ENCODE results near the gene HCRTR1. TPM values are rescaled to one million over a fixed set of nuclear protein-coding genes. Genes with fewer than 3 reads are reported as not detected.

HCRTR1 gene
- total and polyA plus RNA-seq, 5 experiments from 2014 or later = not detected

GRCh38 chr1:31654474-31654776 lies 36.9 kb downstream of the HCRTR1 start:
- H3K27me3 Mint-ChIP-seq = peaks cover 0 to 8% (median 0%) of the 10 kb centered on the region in 5 donors
- no peaks in the 10 kb centered on the region for H3K4me1 Mint-ChIP-seq
- H3K9me3 Mint-ChIP-seq = no peaks in the 10 kb centered on the region
- H3K36me3 Mint-ChIP-seq = no peaks in the 10 kb centered on the region
- ATAC-seq = no peak
- no peak overlapping the region for H3K27ac Mint-ChIP-seq
- POLR2A ChIA-PET = no interaction called here
- no peak overlapping the region for H3K4me3 Mint-ChIP-seq
- no peak for DNase-seq

DNA sequence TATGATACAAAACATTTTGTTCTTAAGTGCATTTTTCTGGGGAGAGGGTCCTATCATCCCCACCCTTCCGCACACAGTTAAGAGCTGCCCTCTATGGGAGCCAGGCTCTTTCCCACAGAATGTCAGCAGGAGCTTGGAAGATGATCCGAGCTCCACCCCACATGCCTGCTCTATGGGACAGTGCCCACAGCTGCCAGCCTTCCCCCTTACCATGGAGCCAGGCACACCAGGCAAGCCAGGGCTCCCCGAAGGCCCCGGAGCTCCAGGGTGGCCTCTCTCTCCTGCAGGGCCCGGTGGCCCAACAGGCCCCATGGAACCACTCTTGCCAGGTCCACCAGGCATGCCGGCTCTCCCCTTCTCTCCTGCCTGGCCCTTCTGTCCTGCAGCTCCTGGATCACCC lies 37.6 kb downstream of the HCRTR1 start:
- ATAC-seq (no peak), DNase-seq (no peak)
- Mint-ChIP-seq H3K27me3 (peaks cover 0 to 8% (median 0%) of the 10 kb centered on the region in 5 donors), H3K4me3 (no peak overlapping the region), H3K4me1 (no peaks in the 10 kb centered on the region), H3K27ac (no peak overlapping the region), H3K36me3 (no peaks in the 10 kb centered on the region), H3K9me3 (no peaks in the 10 kb centered on the region)
- POLR2A ChIA-PET = no interaction called here

DNA sequence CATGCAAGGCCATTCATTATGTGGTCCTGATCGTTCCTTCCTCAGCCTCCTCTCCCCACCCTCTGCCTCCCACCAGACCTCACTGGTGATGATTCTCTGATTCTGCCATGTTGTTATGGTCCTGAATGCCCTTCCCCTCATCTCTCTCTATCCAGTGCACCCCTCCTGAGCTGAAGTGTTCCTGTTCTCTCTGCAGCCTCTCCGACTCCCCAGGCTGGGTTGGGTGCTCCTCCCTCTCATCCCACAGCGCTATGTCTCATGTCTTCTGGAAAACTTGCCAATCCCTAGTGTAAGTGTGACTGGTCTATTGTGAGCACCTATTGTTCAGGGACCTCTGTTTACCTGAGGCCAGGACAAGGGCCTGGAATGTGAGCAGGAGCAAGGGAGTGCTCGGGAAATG lies 38.3 kb downstream of the HCRTR1 start:
- Mint-ChIP-seq H3K36me3 (no peaks in the 10 kb centered on the region), H3K4me3 (no peak overlapping the region), H3K4me1 (no peaks in the 10 kb centered on the region), H3K9me3 (no peaks in the 10 kb centered on the region), H3K27ac (peak overlapping the region in 1 of 10 donors; percentile 41), H3K27me3 (peaks cover 0 to 8% (median 0%) of the 10 kb centered on the region in 5 donors)
- DNase-seq = no peak
- POLR2A ChIA-PET = no interaction called here
- ATAC-seq = no peak

- H3K27ac Mint-ChIP-seq = no peak overlapping the region
- POLR2A ChIA-PET = interaction anchor here (0.6 kb wide), 1 partner anchor 247 kb away, joined by 3 read pairs; no protein-coding TSS in a partner anchor
- no peaks in the 10 kb centered on the region for H3K9me3 Mint-ChIP-seq
- H3K4me3 Mint-ChIP-seq = no peak overlapping the region
- DNase-seq = no peak
- no peaks in the 10 kb centered on the region for H3K36me3 Mint-ChIP-seq
- no peak for ATAC-seq
- peaks cover 0 to 8% (median 0%) of the 10 kb centered on the region in 5 donors for H3K27me3 Mint-ChIP-seq
- H3K4me1 Mint-ChIP-seq = no peaks in the 10 kb centered on the region
Measured at GRCh38 chr1:31657020-31657804, 39.7 kb downstream of the HCRTR1 start.

DNA sequence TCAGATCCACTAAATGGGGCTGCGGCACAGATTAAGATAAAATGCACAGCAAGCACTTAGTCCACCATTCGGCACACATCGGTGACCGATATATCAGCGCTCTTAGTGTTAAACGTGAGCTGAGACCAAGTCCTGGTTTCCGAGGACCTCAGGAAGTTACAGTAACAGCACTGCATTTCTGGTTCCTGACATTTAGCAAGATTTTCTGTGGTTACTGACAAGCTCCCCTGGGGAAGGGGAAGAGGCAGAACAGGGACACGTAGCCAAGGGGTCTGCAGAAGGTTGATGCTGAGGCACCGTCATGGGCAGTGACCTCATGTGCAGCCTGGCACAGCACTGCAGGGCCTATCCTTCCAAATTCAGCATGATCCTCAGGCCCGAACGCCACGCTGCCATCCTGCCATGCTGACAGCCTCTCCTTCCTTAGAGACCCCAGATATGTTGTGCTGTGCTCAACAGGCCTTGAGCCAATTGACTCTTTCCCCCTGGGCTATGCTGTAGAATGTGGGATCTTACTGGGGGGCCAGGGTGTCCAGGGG lies 40.6 kb downstream of the HCRTR1 start:
- Mint-ChIP-seq H3K27me3 (peaks cover 0 to 8% (median 0%) of the 10 kb centered on the region in 5 donors), H3K9me3 (no peaks in the 10 kb centered on the region), H3K4me1 (no peaks in the 10 kb centered on the region), H3K36me3 (no peaks in the 10 kb centered on the region), H3K4me3 (no peak overlapping the region), H3K27ac (no peak overlapping the region)
- no peak for DNase-seq
- POLR2A ChIA-PET = no interaction called here
- no peak for ATAC-seq

DNA sequence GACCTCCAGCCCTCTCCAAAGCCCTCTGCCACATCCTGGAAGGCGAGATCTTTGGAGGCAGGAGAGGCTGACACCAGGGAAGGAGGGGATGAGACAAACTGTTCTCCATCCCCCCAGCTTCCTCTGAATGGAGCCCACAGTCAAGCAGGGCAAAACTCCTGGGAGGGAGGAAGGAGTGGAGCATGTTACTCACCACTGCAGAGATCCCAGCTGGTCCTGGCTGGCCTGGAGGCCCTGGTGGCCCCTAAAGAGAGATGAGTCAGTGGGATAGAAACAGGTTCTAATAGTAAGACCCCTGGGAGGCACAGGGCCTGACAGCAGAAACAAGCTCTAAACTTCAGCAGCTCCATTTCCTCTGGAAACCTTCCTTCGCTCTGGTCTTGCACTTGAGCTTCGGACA lies 41.2 kb downstream of the HCRTR1 start:
- Mint-ChIP-seq H3K27me3 (peaks cover 0 to 9% (median 2%) of the 10 kb centered on the region in 5 donors), H3K9me3 (no peaks in the 10 kb centered on the region), H3K4me1 (peaks cover 0 to 2% (median 0%) of the 10 kb centered on the region in 4 donors), H3K27ac (peak overlapping the region in 1 of 10 donors; percentile 9), H3K36me3 (no peaks in the 10 kb centered on the region), H3K4me3 (no peak overlapping the region)
- POLR2A ChIA-PET = no interaction called here
- ATAC-seq = no peak
- no peak for DNase-seq

GRCh38 chr1:31659889-31660288 lies 42.4 kb downstream of the HCRTR1 start:
- Mint-ChIP-seq H3K27ac (no peak overlapping the region), H3K9me3 (no peaks in the 10 kb centered on the region), H3K4me3 (no peak overlapping the region), H3K4me1 (peaks cover 0 to 4% (median 0%) of the 10 kb centered on the region in 4 donors), H3K36me3 (no peaks in the 10 kb centered on the region), H3K27me3 (peaks cover 0 to 9% (median 3%) of the 10 kb centered on the region in 5 donors)
- POLR2A ChIA-PET = no interaction called here
- DNase-seq (no peak), ATAC-seq (no peak)

GRCh38 chr1:31660871-31661455 lies 43.5 kb downstream of the HCRTR1 start:
- ATAC-seq = no peak
- Mint-ChIP-seq H3K27ac (no peak overlapping the region), H3K4me1 (peaks cover 0 to 4% (median 0%) of the 10 kb centered on the region in 4 donors), H3K27me3 (peaks cover 0 to 8% (median 3%) of the 10 kb centered on the region in 5 donors), H3K9me3 (no peaks in the 10 kb centered on the region), H3K4me3 (no peak overlapping the region), H3K36me3 (no peaks in the 10 kb centered on the region)
- POLR2A ChIA-PET = no interaction called here
- DNase-seq = no peak

- ATAC-seq (no peak), DNase-seq (no peak)
- Mint-ChIP-seq H3K4me3 (no peak overlapping the region), H3K4me1 (peaks cover 0 to 4% (median 0%) of the 10 kb centered on the region in 4 donors), H3K27ac (no peak overlapping the region), H3K9me3 (no peaks in the 10 kb centered on the region), H3K36me3 (no peaks in the 10 kb centered on the region), H3K27me3 (peaks cover 0 to 8% (median 3%) of the 10 kb centered on the region in 5 donors)
- POLR2A ChIA-PET = no interaction called here
Measured at GRCh38 chr1:31661856-31662255, 44.4 kb downstream of the HCRTR1 start.

DNA sequence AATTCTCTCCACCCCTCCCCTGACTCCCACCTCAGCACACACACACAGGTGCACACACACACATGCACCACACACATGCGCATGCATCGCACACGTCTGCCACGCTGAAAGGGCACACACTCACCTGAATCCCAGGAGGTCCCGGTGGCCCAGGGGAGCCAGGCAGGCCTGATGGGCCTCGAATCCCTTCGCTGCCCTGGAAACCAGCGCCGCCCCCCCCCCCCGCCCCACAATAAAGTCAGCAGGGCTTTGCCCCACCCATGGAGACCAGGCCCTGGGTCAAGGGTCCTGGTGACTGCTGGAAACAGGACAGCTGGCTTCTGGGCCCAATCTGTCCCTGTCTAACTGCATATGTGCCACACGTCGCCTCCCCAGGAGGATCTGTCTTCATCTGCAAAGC lies 45.0 kb downstream of the HCRTR1 start:
- Mint-ChIP-seq H3K9me3 (no peaks in the 10 kb centered on the region), H3K4me1 (peaks cover 0 to 4% (median 0%) of the 10 kb centered on the region in 4 donors), H3K27ac (no peak overlapping the region), H3K27me3 (peaks cover 0 to 8% (median 3%) of the 10 kb centered on the region in 5 donors), H3K36me3 (no peaks in the 10 kb centered on the region), H3K4me3 (no peak overlapping the region)
- ATAC-seq (no peak), DNase-seq (no peak)
- POLR2A ChIA-PET = interaction anchor here (3.7 kb wide), 1 partner anchor 127 kb away, joined by 20 read pairs; no protein-coding TSS in a partner anchor

DNA sequence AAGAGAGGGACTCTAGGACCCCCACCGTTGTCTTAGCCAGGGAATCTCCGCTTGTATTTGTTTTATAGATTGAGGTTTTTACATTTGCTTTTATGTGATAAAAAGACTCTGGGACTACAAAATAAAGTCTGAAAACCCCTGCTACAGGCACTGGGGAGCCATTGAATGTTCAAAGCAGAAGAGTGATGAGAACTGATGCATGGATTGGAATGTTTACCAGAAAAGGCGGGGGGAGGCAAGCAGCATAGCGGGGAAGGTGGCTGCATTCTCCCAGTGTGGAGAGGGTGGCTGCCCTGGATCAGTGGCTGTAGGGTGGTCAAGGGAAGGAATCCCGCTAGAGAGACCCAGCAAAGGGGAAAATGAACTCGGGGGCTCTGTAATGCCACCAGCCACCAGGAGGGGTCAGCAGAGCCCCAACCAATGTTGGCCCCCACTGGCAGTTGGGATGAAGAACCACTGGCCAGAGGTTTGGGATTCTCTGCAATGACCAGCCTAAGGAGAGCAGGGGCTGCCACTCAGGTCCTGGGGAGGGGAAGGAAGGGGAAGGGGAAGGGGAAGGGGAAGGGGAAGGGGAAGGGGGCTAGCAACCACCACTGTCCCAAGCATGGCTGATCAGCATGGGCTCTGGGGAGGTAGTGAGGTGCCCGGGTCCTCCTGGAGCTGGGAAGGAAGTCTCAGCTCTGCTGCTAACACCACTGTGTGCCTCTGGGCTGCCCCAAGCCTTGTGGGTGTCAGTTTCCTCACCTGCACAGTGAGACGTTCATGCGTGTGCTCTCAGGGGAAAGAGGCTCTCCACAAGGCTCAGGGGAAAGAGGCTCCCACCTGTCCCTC lies 46.3 kb downstream of the HCRTR1 start:
- peak; percentile 55 to 63 for ATAC-seq
- POLR2A ChIA-PET = interaction anchor here (1.5 to 3.7 kb wide), 2 partner anchors 125 to 134 kb away, joined by 4 to 20 read pairs; no protein-coding TSS in a partner anchor
- Mint-ChIP-seq H3K4me1 (peaks cover 0 to 4% (median 0%) of the 10 kb centered on the region in 4 donors), H3K36me3 (no peaks in the 10 kb centered on the region), H3K4me3 (no peak overlapping the region), H3K27ac (peak overlapping the region in 1 of 10 donors; percentile 1), H3K9me3 (no peaks in the 10 kb centered on the region), H3K27me3 (peaks cover 0 to 6% (median 0%) of the 10 kb centered on the region in 5 donors)
- DNase-seq = peak in 9 of 10 donors; percentile 29 to 72 (median 56)

DNA sequence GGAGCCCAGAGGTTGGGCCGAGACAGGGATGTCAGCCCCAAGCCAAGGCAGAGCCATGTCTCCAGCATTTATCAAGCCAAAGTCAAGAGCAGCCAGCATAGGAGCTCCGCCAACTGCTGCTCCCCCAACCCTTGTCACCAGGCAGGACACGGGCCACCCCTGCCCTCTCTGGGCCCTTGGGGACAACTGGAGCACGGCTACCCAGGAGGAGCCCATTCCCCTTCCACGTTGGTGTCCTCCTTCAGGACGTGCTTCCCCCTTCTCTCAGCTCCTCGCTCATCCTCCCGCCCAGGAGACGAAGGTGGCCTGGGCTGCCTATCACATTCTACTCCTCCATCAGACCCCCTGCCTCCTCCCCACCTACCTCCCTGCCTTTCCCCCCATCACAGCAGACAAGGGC lies 47.0 kb downstream of the HCRTR1 start:
- Mint-ChIP-seq H3K4me3 (no peak overlapping the region), H3K27ac (no peak overlapping the region), H3K4me1 (peaks cover 0 to 6% (median 3%) of the 10 kb centered on the region in 4 donors), H3K9me3 (no peaks in the 10 kb centered on the region), H3K36me3 (no peaks in the 10 kb centered on the region), H3K27me3 (peaks cover 0 to 7% (median 2%) of the 10 kb centered on the region in 5 donors)
- ATAC-seq (no peak), DNase-seq (no peak)
- POLR2A ChIA-PET = interaction anchor here (1.5 to 3.7 kb wide), 2 partner anchors 125 to 133 kb away, joined by 4 to 20 read pairs; no protein-coding TSS in a partner anchor
